ENCODE measurements around the gene UBA1.
A peak's percentile ranks its signal among the peaks of the same experiment; 100 is the strongest.

DNA sequence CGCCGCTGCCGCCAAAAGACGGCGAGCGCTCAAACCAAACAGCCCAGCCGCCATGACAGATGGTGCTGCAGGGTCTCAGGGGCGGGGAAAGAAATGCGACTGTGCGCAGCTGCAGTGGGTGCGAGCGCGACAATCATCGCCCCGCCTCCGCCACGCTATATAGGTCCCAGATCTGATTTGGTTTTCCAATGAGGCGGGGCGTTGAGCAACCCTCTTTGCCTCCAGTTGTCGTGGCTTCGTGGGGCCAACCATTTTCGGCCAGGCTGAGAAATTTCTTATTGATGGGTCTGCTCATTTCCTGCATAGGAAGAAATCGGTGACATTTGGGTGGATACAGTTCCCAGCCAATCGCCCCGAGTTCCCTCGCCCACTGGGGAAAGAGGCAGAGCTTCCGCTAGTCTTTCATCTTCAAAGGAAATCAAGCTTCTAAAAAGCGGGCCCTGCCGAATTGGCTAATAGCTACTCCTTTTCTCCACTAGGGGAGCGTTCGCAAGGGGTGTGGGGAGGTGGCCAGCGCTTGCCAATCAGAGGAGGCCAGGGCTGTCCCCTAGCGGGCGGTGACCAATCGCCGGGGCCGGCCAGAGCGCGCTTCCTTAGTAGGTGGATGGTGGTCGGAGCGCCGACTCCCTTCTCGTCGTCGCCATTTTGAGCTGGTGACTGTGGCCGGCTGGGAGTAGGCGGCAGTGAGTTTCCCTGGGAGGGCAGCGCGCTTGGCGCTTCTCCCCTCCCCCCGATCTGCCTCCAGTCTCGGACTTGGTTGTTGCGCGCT, 48.8 kb upstream of the UBA1 start, which contains the start of the genes NDUFB11 and RBM10:
- TF ChIP-seq, protein P1, sequence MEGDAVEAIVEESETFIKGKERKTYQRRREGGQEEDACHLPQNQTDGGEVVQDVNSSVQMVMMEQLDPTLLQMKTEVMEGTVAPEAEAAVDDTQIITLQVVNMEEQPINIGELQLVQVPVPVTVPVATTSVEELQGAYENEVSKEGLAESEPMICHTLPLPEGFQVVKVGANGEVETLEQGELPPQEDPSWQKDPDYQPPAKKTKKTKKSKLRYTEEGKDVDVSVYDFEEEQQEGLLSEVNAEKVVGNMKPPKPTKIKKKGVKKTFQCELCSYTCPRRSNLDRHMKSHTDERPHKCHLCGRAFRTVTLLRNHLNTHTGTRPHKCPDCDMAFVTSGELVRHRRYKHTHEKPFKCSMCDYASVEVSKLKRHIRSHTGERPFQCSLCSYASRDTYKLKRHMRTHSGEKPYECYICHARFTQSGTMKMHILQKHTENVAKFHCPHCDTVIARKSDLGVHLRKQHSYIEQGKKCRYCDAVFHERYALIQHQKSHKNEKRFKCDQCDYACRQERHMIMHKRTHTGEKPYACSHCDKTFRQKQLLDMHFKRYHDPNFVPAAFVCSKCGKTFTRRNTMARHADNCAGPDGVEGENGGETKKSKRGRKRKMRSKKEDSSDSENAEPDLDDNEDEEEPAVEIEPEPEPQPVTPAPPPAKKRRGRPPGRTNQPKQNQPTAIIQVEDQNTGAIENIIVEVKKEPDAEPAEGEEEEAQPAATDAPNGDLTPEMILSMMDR (IDR thresholded peaks at IDR 0.05) = peak; percentile 43
- peak; percentile 46; the same call in 1 of the 2 replicates for TF ChIP-seq RFX5 (IDR thresholded peaks at IDR 0.05)
- TF ChIP-seq MYC (IDR thresholded peaks at IDR 0.05; ENCODE audit: borderline replicate concordance, low read length) = no peak
- TF ChIP-seq SMC3 (IDR thresholded peaks at IDR 0.05) = no peak
- TF ChIP-seq POLR2A (IDR thresholded peaks at IDR 0.05; ENCODE audit: low read length) = peak; percentile 81
- no peak for TF ChIP-seq MAZ (IDR thresholded peaks at IDR 0.05; ENCODE audit: borderline replicate concordance, low read depth, low read length)
- no peak for TF ChIP-seq FOSL2 (IDR thresholded peaks at IDR 0.05)
- no peak for TF ChIP-seq FOSL2 (CRISPR knock-in tag; IDR thresholded peaks at IDR 0.05)
- no peak for TF ChIP-seq GATA3 (IDR thresholded peaks at IDR 0.05; ENCODE audit: borderline replicate concordance)
- no peak for TF ChIP-seq NFE2L2 (conservative IDR thresholded peaks at IDR 0.05; ENCODE audit: low read length)
- TF ChIP-seq, protein P2, sequence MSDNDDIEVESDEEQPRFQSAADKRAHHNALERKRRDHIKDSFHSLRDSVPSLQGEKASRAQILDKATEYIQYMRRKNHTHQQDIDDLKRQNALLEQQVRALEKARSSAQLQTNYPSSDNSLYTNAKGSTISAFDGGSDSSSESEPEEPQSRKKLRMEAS (IDR thresholded peaks at IDR 0.05) = peak; percentile 72; the same call in 1 of the 2 replicates
- TF ChIP-seq, protein P3, sequence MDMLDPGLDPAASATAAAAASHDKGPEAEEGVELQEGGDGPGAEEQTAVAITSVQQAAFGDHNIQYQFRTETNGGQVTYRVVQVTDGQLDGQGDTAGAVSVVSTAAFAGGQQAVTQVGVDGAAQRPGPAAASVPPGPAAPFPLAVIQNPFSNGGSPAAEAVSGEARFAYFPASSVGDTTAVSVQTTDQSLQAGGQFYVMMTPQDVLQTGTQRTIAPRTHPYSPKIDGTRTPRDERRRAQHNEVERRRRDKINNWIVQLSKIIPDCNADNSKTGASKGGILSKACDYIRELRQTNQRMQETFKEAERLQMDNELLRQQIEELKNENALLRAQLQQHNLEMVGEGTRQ (IDR thresholded peaks at IDR 0.05) = no peak
- peak; percentile 67 for TF ChIP-seq KDM5A (IDR thresholded peaks at IDR 0.05)

All from A549 (cell line).